KMS-11 (cell line): ENCODE data around the gene PAMR1.

Experiments used
- H2AFZ ChIP-seq: fragments of 200-600 bp; sonication (generic); 2 replicates; pipeline ENCODE4 v1.6.1; 2016; ENCODE audit warnings: antibody characterized with exemption, mixed run types, low read depth
- H3K27ac ChIP-seq: fragments of 200-600 bp; sonication (generic); 2 replicates; pipeline ENCODE4 v1.6.1; 2016; ENCODE audit warnings: mild to moderate bottlenecking, mixed run types
- H3K27me3 ChIP-seq: fragments of 200-600 bp; sonication (generic); 2 replicates; pipeline ENCODE4 v1.6.1; 2017; ENCODE audit warnings: mild to moderate bottlenecking, low read depth, mixed run types, moderate library complexity; ENCODE audit not compliant: insufficient read depth
- H3K36me3 ChIP-seq: fragments of 200-600 bp; sonication (generic); 2 replicates; pipeline ENCODE4 v1.6.1; 2017; ENCODE audit warnings: mild to moderate bottlenecking, mixed run types; ENCODE audit not compliant: insufficient read depth
- H3K4me1 ChIP-seq: fragments of 200-600 bp; sonication (generic); 2 replicates; pipeline ENCODE4 v1.6.1; 2016; ENCODE audit warnings: mild to moderate bottlenecking, low read depth, mixed run types; ENCODE audit not compliant: poor library complexity, severe bottlenecking
- H3K4me2 ChIP-seq: fragments of 200-600 bp; sonication (generic); 2 replicates; pipeline ENCODE4 v1.7.0; 2016; ENCODE audit warnings: mild to moderate bottlenecking, mixed run types
- H3K4me3 ChIP-seq: fragments of 200-600 bp; sonication (generic); IDR thresholded peaks from 2 replicates; pipeline ENCODE4 v1.6.1; 2017; ENCODE audit warnings: low read depth, low read length, mixed read lengths; ENCODE audit not compliant: insufficient read depth
- H3K79me2 ChIP-seq: fragments of 200-600 bp; sonication (generic); 2 replicates; pipeline ENCODE4 v1.6.1; 2016; ENCODE audit warnings: low read depth, mixed run types; ENCODE audit not compliant: insufficient read depth
- H3K9ac ChIP-seq: fragments of 200-600 bp; sonication (generic); 2 replicates; pipeline ENCODE4 v1.6.1; 2016; ENCODE audit warnings: mild to moderate bottlenecking, mixed run types
- H4K20me1 ChIP-seq: fragments of 200-600 bp; sonication (generic); 2 replicates; pipeline ENCODE4 v1.6.1; 2016; ENCODE audit warnings: mild to moderate bottlenecking, mixed run types; ENCODE audit not compliant: insufficient read depth
- CTCF ChIP-seq: fragments of 200-600 bp; sonication (generic); conservative IDR thresholded peaks from 2 replicates; pipeline ENCODE4 v1.6.1; 2017; ENCODE audit warnings: low read depth, mild to moderate bottlenecking, antibody characterized with exemption, low read length, moderate library complexity, mixed read lengths

The PAMR1 gene

GRCh38 chr11:35541621-35542375, 16.4 kb upstream of the PAMR1 start:
- Histone ChIP-seq H2AFZ (no peak overlapping the region), H3K36me3 (no peaks in the 10 kb centered on the region), H3K9ac (no peak overlapping the region), H4K20me1 (no peaks in the 10 kb centered on the region), H3K4me2 (no peak overlapping the region), H3K79me2 (no peaks in the 10 kb centered on the region), H3K27ac (no peak overlapping the region), H3K4me3 (no peak overlapping the region), H3K27me3 (no peaks in the 10 kb centered on the region), H3K4me1 (no peaks in the 10 kb centered on the region)
- TF ChIP-seq CTCF, result no peak

GRCh38 chr11:35540526-35540925, 15.1 kb upstream of the PAMR1 start:
- Histone ChIP-seq H3K9ac (no peak overlapping the region), H3K79me2 (no peaks in the 10 kb centered on the region), H3K4me1 (no peaks in the 10 kb centered on the region), H3K27ac (no peak overlapping the region), H3K4me3 (no peak overlapping the region), H3K27me3 (no peaks in the 10 kb centered on the region), H3K4me2 (no peak overlapping the region), H2AFZ (no peak overlapping the region), H4K20me1 (no peaks in the 10 kb centered on the region), H3K36me3 (no peaks in the 10 kb centered on the region)
- TF ChIP-seq CTCF, result no peak

GRCh38 chr11:35539781-35540281, 14.4 kb upstream of the PAMR1 start:
- Histone ChIP-seq H3K4me1 (no peaks in the 10 kb centered on the region), H3K79me2 (no peaks in the 10 kb centered on the region), H2AFZ (no peak overlapping the region), H3K27me3 (no peaks in the 10 kb centered on the region), H3K4me2 (no peak overlapping the region), H3K27ac (no peak overlapping the region), H3K36me3 (no peaks in the 10 kb centered on the region), H3K4me3 (no peak overlapping the region), H3K9ac (no peak overlapping the region), H4K20me1 (no peaks in the 10 kb centered on the region)
- TF ChIP-seq CTCF, result no peak

GRCh38 chr11:35539256-35539655, 13.8 kb upstream of the PAMR1 start:
- no peak for TF ChIP-seq CTCF
- H3K79me2 ChIP-seq, result no peaks in the 10 kb centered on the region
- no peak overlapping the region for H2AFZ ChIP-seq
- no peaks in the 10 kb centered on the region for H3K4me1 ChIP-seq
- H3K4me3 ChIP-seq, result no peak overlapping the region
- H3K36me3 ChIP-seq, result no peaks in the 10 kb centered on the region
- no peak overlapping the region for H3K4me2 ChIP-seq
- no peaks in the 10 kb centered on the region for H3K27me3 ChIP-seq
- H3K9ac ChIP-seq, result no peak overlapping the region
- no peak overlapping the region for H3K27ac ChIP-seq
- H4K20me1 ChIP-seq, result no peaks in the 10 kb centered on the region
